ENCODE measurements around the gene CEP290. TPM values are rescaled to one million over a fixed set of nuclear protein-coding genes. Genes with fewer than 3 reads are reported as not detected.

Gene CEP290
- total RNA-seq, 1 donor from 2014 or later = 27.5 TPM

DNA sequence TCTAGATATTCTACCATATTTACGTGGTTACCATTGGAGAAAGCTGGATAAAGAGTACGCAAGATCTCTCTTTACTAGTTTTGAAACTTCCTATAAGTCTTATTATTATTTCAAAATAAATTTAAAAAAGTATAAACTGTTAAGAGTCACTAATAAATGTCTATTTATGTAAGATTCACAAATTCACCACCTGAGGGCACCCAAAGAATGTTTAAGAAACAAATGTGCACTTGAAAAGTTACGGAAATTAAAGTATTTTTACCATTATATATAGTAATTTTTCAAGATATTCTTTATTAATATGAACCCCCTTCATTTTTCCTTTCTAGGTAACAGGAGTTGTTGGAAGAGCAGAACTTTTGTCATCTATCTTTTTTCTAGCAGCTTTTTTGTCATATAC is 12.1 kb upstream of the CEP290 start:
- TF ChIP-seq, protein P1, sequence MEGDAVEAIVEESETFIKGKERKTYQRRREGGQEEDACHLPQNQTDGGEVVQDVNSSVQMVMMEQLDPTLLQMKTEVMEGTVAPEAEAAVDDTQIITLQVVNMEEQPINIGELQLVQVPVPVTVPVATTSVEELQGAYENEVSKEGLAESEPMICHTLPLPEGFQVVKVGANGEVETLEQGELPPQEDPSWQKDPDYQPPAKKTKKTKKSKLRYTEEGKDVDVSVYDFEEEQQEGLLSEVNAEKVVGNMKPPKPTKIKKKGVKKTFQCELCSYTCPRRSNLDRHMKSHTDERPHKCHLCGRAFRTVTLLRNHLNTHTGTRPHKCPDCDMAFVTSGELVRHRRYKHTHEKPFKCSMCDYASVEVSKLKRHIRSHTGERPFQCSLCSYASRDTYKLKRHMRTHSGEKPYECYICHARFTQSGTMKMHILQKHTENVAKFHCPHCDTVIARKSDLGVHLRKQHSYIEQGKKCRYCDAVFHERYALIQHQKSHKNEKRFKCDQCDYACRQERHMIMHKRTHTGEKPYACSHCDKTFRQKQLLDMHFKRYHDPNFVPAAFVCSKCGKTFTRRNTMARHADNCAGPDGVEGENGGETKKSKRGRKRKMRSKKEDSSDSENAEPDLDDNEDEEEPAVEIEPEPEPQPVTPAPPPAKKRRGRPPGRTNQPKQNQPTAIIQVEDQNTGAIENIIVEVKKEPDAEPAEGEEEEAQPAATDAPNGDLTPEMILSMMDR (conservative IDR thresholded peaks at IDR 0.05) = peak; percentile 63
- H3K36me3 Mint-ChIP-seq (ENCODE audit: low read depth) = no peaks in the 10 kb centered on the region
- no peaks in the 10 kb centered on the region for H3K27me3 Mint-ChIP-seq (ENCODE audit: low read depth)
- H3K4me3 Mint-ChIP-seq = no peak overlapping the region
- H3K27ac Mint-ChIP-seq (ENCODE audit: unreplicated experiment) = no peak overlapping the region
- H3K4me1 Mint-ChIP-seq = no peaks in the 10 kb centered on the region
- no peaks in the 10 kb centered on the region for H3K9me3 Mint-ChIP-seq
- no peak for DNase-seq (ENCODE audit: low read depth, low spot score)

DNA sequence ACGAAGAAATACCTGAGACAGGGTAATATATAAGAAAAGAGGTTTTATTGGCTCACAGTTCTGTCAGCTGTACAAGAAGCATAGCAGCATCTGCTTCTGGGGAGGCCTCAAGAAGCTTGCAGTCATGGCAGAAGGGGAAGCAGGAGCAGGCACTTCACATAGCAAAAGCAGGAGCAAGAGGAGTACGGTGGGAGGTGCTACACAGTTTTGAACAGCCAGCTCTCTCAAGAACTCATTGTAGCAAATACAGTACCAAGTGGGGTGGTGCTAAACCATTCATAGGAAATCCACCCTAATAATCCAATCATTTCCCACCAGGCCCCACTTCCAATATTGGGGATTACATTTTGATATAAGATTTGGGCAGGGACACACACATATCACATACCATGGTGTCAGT is 8.2 kb upstream of the CEP290 start:
- H3K27ac Mint-ChIP-seq (ENCODE audit: unreplicated experiment) = no peak overlapping the region
- H3K36me3 Mint-ChIP-seq (ENCODE audit: low read depth) = no peaks in the 10 kb centered on the region
- no peak for DNase-seq (ENCODE audit: low read depth, low spot score)
- peaks cover 10% of the 10 kb centered on the region for H3K4me1 Mint-ChIP-seq
- no peaks in the 10 kb centered on the region for H3K27me3 Mint-ChIP-seq (ENCODE audit: low read depth)
- TF ChIP-seq, protein P1 (conservative IDR thresholded peaks at IDR 0.05) = no peak
- no peaks in the 10 kb centered on the region for H3K9me3 Mint-ChIP-seq
- H3K4me3 Mint-ChIP-seq = no peak overlapping the region

DNA sequence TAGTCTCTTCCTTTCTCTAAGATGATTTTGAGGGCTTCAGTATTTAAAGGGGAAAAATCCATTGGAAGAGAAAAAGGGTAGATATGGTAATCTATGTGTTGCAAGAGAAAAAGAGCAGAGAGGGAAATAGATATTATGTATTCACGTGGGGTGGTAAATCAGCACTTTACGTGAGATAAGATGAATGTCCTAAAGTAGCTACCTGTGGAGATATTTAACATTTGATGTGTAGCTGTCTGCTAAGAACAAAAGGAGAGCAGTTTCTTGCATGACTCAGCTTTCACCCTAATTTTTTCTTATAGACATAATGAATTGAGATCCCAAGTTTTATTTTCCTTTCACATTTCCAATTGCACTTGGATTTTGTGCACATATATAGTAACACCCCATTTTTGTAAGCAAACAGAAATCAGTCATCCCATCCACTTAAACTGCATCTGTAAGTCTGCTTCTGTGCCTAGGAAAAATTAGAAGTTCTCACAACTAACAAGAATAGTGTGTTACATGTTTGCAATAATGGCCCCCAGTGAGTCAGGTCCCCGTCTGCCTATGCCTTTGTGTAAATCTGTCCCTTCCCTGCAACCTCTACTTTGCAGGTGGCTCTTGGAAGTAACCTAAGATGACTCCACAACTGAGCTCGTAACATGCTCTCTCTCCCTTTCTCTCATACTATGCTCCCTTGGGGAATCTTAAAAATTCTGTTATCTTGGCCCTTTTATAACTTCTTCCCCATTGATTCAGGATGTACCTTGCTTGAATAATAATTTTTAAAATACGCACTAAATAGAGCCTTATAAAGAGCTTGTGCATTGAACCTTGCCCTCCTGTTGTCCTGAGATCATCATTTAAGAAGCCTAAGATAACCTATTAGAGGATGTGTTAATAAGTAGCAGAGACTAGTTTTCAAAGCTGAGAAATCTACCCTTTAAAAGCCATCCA is 3.9 kb upstream of the CEP290 start:
- H3K4me3 Mint-ChIP-seq = peak overlapping the region; percentile 41

DNA sequence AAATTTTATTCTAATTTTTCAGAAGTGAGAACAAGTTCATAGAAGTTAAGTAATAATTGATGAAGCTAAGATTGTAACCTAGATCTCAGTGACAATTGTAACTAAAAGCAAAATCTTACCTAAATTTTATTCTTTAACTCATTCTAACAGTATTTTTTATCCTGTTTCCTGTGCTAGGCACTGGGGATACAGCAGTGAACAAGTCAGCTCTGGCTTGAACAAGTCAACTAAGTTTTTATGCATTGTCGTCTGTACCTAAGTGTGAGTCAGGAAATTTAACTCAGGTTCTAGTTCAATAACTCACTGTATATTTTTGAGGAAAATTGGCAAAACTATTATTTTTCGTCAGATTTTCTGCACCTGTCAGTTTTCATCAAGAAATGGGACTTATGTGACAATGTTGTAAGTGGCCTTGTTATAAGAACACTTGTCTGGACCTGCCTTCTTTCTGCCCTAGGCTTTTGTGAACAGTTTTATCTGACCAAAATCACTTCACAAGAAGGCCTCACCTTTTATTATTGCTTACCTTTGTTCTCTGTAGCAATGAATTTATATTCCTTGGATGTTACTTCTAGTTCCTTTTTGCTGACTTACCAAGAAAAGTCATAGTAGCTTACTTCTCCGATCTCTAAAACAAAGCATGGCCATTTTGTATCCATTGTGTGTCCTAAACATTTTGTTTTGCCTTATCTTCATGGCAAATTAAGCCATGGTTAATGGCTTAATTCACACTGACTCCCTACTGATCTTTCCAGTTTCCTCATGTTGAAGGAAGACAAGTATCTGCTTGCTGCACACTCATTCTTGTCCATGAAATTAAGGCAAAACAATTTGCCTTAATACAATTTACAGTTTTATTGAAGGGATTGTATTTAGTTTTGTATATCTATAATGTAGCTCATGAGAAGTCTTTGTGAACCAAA is 2.9 kb upstream of the CEP290 start:
- Mint-ChIP-seq H3K4me1 (peaks cover 37% of the 10 kb centered on the region), H3K27ac (ENCODE audit: unreplicated experiment) (no peak overlapping the region), H3K9me3 (no peaks in the 10 kb centered on the region), H3K27me3 (ENCODE audit: low read depth) (no peaks in the 10 kb centered on the region), H3K4me3 (peak overlapping the region; percentile 47), H3K36me3 (ENCODE audit: low read depth) (no peaks in the 10 kb centered on the region)
- DNase-seq (ENCODE audit: low read depth, low spot score) = no peak
- TF ChIP-seq, protein P1 (conservative IDR thresholded peaks at IDR 0.05) = no peak

More for the DNA sequence above, 3.9 kb upstream of the CEP290 start:
- Mint-ChIP-seq H3K4me1 (peaks cover 37% of the 10 kb centered on the region), H3K9me3 (no peaks in the 10 kb centered on the region), H3K36me3 (ENCODE audit: low read depth) (no peaks in the 10 kb centered on the region), H3K27me3 (ENCODE audit: low read depth) (no peaks in the 10 kb centered on the region), H3K27ac (ENCODE audit: unreplicated experiment) (no peak overlapping the region)
- DNase-seq (ENCODE audit: low read depth, low spot score) = no peak
- TF ChIP-seq, protein P1 (conservative IDR thresholded peaks at IDR 0.05) = no peak

DNA sequence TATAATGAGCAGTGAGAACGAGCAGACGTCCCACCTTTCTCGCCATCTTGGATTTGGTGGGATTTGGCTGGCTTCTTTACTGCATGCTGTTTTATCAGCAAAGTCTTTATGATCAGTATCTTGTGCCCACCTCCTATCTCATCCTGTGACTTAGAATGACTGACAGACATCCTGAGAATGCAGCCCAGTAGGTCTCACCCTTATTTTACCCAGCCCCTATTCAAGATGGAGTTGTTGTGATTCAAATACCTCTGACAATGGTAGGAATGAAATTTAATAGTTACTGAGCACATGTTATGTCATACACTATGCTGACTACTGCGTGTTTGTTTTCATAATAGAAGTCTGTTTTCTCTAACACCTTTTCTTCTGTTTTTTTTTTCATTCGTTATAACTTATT is 2.1 kb upstream of the CEP290 start:
- Mint-ChIP-seq H3K27me3 (ENCODE audit: low read depth) (no peaks in the 10 kb centered on the region), H3K27ac (ENCODE audit: unreplicated experiment) (no peak overlapping the region), H3K9me3 (no peaks in the 10 kb centered on the region), H3K36me3 (ENCODE audit: low read depth) (no peaks in the 10 kb centered on the region), H3K4me1 (peaks cover 37% of the 10 kb centered on the region), H3K4me3 (peak overlapping the region; percentile 47)
- TF ChIP-seq, protein P1 (conservative IDR thresholded peaks at IDR 0.05) = no peak
- no peak for DNase-seq (ENCODE audit: low read depth, low spot score)

Measured in neural crest cell (in vitro differentiated cells).